K562 (cell line): ENCODE data around the gene FILIP1L. TPM values are rescaled to one million over a fixed set of nuclear protein-coding genes. Genes with fewer than 3 reads are reported as not detected.
A peak's percentile ranks its signal among the peaks of the same experiment; 100 is the strongest.

Source experiments
- LCOR ChIP-seq: sonication (generic); formaldehyde crosslinking; IDR thresholded peaks from 2 replicates; pipeline ENCODE4 v1.8.0; 2022; ENCODE audit warnings: mild to moderate bottlenecking, missing genetic modification reagents
- MEF2A ChIP-seq: IDR thresholded peaks from 2 replicates; pipeline ENCODE4 v1.6.1; 2011; ENCODE audit warnings: low read depth, mild to moderate bottlenecking, low read length, moderate library complexity; ENCODE audit not compliant: control insufficient read depth
- NR2C2 ChIP-seq, 2 experiments: fragments of 200-800 bp in 1 of 2; sonication (Bioruptor generic) in 1 of 2; sonication (generic) in 1 of 2; formaldehyde crosslinking in 1 of 2; IDR thresholded peaks; 2 replicates each; pipeline versions ENCODE4 v1.6.1 to v1.8.0; 2016 to 2022; ENCODE audit warnings: mild to moderate bottlenecking in 1 of 2, missing compliant biosample characterization in 1 of 2, missing genetic modification characterization in 1 of 2, missing genetic modification reagents in 1 of 2
- PYGO2 ChIP-seq: fragments of 450-650 bp; IDR thresholded peaks from 2 replicates; pipeline ENCODE4 v1.6.1; 2016; ENCODE audit warnings: mild to moderate bottlenecking, missing genetic modification characterization, moderate library complexity, missing compliant biosample characterization
- TBL1XR1 ChIP-seq, 2 experiments: IDR thresholded peaks; 2 replicates each; pipeline ENCODE4 v1.6.1; 2012; ENCODE audit warnings: improper control_type of control experiment in 2 of 2, low read length in 2 of 2, mild to moderate bottlenecking in 1 of 2
- ZC3H4 ChIP-seq: sonication (generic); formaldehyde crosslinking; IDR thresholded peaks from 2 replicates; pipeline ENCODE4 v1.9.0; 2021; ENCODE audit warnings: missing genetic modification reagents, borderline replicate concordance
- polyA plus RNA-seq, 8 experiments: library from polyadenylated mRNA; depleted of rRNA in 4 of 8; stranded (reverse) in 5 of 8; unstranded in 3 of 8; fragments of >200 nt; fragmentation: Nextera tagmentation in 2 of 8; fragmentation: Illumina TruSeq in 1 of 8; extraction: Ambion mirVana in 2 of 8; extraction: Trizol in 1 of 8; gene quantifications; 2 replicates each; pipeline versions ENCODE4 v1.2.1 to v1.2.3, GENCODE V29; 2011 to 2014; ENCODE audit warnings: inconsistent platforms in 1 of 8, missing spikeins in 1 of 8
- total RNA-seq, 7 experiments: library from RNA; depleted of rRNA in 6 of 7; stranded (reverse); fragments of >200 nt in 6 of 7; fragmentation: Illumina TruSeq in 2 of 7; extraction: Trizol in 2 of 7; gene quantifications; 2 replicates each; pipeline versions ENCODE4 v1.2.1 to v1.2.3, GENCODE V29; 2011 to 2021; ENCODE audit warnings: low replicate concordance in 1 of 7
- TF ChIP-seq, protein P1 (sequence below): fragments of 250-450 bp; sonication (Bioruptor Pico); IDR thresholded peaks from 2 replicates; pipeline ENCODE4 v1.4.0; 2020
- TF ChIP-seq, protein P2 (sequence below): sonication (generic); IDR thresholded peaks from 2 replicates; pipeline ENCODE4 v1.6.1; 2016
- TF ChIP-seq, protein P3 (sequence below), 2 experiments: fragments of 250-450 bp in 1 of 2; fragments of 450-650 bp in 1 of 2; sonication (Bioruptor Pico) in 1 of 2; IDR thresholded peaks; 2 replicates each; pipeline versions ENCODE4 v1.6.1 to v1.8.0; 2016 to 2021; ENCODE audit warnings: mild to moderate bottlenecking in 2 of 2, moderate library complexity in 2 of 2, missing compliant biosample characterization in 1 of 2, missing genetic modification characterization in 1 of 2

The FILIP1L gene
- total and polyA plus RNA-seq, 9 of the 15 experiments (the other 6 are each of a cell fraction or from before 2014, with no cell fraction given) = 0.50 to 2.1 (median 1.1) TPM

DNA sequence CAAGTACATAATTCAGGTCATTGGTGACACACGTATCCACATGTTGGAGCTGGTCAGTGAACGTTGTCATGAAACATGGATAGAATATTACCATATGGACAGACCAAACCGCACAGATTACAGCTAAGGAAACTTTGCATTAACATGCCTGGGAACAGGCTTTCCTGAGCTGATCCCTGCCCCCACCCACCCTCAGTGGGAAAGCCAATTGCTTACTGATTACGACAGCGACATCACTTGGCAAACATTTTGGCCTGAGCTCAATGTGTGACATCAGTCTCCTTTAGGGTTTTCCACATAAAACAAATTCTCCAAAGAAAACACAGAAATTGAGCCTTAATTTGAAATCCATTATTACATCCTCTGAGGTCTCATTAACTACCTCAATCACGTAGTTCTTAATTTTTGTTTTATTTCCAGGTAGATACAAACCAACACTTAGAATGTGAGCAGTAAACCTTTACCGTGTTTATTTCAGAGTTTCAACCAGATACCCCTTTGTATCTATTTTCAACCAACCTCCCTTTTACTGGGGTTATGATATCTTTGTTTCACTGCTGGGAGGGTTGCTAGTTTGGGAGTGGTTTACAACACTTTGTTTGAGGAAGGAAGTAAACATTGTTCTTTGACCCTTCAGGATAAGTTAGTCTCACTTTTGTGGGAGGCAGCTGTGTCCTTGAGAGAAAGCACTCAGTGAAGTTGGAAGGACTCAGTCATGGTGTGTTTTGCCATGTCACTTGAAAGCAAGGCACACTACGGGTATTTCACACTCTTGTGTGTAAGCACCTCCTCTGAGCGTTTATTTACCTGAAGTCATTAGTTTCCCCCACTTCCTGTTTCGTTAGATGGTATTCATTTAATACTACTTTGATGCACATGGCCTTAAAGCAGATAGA is 193.6 kb downstream of the FILIP1L start (continued):
- TF ChIP-seq, protein P1, sequence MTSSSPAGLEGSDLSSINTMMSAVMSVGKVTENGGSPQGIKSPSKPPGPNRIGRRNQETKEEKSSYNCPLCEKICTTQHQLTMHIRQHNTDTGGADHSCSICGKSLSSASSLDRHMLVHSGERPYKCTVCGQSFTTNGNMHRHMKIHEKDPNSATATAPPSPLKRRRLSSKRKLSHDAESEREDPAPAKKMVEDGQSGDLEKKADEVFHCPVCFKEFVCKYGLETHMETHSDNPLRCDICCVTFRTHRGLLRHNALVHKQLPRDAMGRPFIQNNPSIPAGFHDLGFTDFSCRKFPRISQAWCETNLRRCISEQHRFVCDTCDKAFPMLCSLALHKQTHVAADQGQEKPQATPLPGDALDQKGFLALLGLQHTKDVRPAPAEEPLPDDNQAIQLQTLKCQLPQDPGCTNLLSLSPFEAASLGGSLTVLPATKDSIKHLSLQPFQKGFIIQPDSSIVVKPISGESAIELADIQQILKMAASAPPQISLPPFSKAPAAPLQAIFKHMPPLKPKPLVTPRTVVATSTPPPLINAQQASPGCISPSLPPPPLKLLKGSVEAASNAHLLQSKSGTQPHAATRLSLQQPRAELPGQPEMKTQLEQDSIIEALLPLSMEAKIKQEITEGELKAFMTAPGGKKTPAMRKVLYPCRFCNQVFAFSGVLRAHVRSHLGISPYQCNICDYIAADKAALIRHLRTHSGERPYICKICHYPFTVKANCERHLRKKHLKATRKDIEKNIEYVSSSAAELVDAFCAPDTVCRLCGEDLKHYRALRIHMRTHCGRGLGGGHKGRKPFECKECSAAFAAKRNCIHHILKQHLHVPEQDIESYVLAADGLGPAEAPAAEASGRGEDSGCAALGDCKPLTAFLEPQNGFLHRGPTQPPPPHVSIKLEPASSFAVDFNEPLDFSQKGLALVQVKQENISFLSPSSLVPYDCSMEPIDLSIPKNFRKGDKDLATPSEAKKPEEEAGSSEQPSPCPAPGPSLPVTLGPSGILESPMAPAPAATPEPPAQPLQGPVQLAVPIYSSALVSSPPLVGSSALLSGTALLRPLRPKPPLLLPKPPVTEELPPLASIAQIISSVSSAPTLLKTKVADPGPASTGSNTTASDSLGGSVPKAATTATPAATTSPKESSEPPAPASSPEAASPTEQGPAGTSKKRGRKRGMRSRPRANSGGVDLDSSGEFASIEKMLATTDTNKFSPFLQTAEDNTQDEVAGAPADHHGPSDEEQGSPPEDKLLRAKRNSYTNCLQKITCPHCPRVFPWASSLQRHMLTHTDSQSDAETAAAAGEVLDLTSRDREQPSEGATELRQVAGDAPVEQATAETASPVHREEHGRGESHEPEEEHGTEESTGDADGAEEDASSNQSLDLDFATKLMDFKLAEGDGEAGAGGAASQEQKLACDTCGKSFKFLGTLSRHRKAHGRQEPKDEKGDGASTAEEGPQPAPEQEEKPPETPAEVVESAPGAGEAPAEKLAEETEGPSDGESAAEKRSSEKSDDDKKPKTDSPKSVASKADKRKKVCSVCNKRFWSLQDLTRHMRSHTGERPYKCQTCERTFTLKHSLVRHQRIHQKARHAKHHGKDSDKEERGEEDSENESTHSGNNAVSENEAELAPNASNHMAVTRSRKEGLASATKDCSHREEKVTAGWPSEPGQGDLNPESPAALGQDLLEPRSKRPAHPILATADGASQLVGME = no peak
- TF ChIP-seq, protein P2, sequence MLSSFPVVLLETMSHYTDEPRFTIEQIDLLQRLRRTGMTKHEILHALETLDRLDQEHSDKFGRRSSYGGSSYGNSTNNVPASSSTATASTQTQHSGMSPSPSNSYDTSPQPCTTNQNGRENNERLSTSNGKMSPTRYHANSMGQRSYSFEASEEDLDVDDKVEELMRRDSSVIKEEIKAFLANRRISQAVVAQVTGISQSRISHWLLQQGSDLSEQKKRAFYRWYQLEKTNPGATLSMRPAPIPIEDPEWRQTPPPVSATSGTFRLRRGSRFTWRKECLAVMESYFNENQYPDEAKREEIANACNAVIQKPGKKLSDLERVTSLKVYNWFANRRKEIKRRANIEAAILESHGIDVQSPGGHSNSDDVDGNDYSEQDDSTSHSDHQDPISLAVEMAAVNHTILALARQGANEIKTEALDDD = peak; percentile 96
- no peak for TF ChIP-seq LCOR (CRISPR knock-in tag)
- no peak for TF ChIP-seq MEF2A
- TF ChIP-seq ZC3H4 = no peak
- TF ChIP-seq NR2C2 (CRISPR knock-in tag; IDR thresholded peaks at IDR 0.05) = no peak
- peak; percentile 76 for TF ChIP-seq NR2C2 (tag; IDR thresholded peaks at IDR 0.05)
- no peak for TF ChIP-seq PYGO2 (tag)
- no peak for TF ChIP-seq TBL1XR1 (IDR thresholded peaks at IDR 0.05; ENCODE audit: low read length in 2 of 2)
- TF ChIP-seq, protein P3, sequence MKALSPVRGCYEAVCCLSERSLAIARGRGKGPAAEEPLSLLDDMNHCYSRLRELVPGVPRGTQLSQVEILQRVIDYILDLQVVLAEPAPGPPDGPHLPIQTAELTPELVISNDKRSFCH (CRISPR knock-in tag; IDR thresholded peaks at IDR 0.05) = no peak
- TF ChIP-seq, protein P3 (tag; IDR thresholded peaks at IDR 0.05) = no peak; the same call in 1 of the 2 replicates
